Activated gamma-delta T cell treated with anti-CD3 and anti-CD28 coated beads, Interleukin-2, amount 50 U/mL, for 16 hours (primary cell): Measurements from ENCODE around the gene CT47A1.
"Not testable (repeated sequence)": the region's sequence is repeated elsewhere in the genome, so short reads cannot be mapped to it uniquely, and the experiment has no call there.

ENCODE experiments used
- DNase-seq: peaks from one replicate; pipeline ENCODE4 v3.0.0-alpha.2; 2020; ENCODE audit warnings: low read depth

Gene CT47A1

GRCh38 chrX:120985660-120986059 lies at the start of gene CT47A1:
CT47A1 (minus strand) TSS chrX:120985760; CDS start chrX:120985529, 231 bp downstream.
- DNase-seq, result not testable (repeated sequence)

GRCh38 chrX:121032531-121032930 lies 47.0 kb upstream of the CT47A1 start:
- no peak for DNase-seq

DNA sequence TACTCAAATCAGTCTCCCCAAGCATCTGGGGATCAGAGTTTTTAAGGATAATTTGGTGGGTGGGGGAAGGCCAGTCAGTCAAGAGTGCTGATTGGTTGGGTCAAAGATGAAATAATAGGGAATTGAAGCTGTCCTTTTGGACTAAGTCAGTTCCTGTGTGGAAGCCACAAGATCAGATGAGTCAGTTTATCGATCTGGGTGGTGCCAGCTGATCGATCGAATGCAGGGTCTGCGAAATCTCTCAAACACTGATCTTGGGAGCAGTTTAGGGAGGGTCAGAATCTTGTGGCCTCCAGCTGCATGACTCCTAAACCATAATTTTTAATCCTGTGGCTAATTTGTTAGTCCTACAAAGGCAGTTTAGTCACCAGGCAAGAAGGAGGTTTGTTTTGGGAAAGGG lies 44.5 kb upstream of the CT47A1 start:
- DNase-seq, result no peak

- no peak for DNase-seq
These were observed 42.9 kb upstream of the CT47A1 start for GRCh38 chrX:121028419-121028818.

- DNase-seq, result no peak
These were observed 29.3 kb upstream of the CT47A1 start for GRCh38 chrX:121014826-121015225.

DNA sequence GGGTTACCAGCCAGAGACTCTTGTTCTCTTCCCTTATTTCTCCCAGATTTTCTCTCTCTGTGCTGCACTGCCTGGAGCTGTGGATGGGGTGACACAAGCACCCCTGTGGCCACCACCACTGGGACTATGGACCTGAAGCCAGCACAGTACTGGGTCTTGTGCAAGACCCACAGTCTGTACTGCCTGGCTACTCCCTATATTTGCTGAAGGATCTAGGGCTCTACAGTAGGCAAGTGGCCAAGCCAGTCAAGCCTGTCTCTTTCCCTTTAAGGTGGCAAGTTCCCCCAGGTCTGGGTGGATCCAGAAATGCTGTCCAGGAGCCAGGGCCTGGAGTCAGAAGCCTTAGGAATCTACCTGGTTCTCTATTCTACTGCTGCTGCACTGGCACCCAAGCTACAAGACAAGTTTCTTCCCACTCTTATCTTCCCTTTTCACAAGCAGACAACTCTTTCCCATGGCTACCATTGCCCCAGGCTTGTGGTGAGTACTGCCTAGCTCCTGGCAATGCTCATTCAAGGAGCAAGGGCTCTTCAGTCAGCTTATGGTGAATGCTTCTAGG lies 28.4 kb upstream of the CT47A1 start:
- no peak for DNase-seq

DNA sequence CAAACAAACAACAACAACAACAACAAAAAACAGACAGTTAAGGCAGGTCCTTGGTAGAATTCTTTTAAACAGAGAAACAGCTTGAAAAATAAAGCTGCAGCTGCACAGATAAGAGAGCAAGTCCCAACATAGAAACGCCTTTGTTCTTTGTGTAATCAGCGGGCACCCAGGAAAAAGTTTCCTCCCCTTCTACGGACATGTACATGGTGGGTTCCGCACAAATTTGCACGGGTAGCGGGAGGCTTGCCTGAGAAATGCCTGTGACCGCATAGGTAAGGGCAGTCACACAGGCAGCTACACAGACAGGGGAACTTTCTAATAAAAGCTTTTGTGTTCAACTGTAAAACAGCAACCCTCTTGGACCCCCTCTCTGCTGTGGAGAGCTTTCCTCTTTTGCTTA lies 25.7 kb upstream of the CT47A1 start:
- no peak for DNase-seq

- no peak for DNase-seq
These were observed 24.7 kb upstream of the CT47A1 start for GRCh38 chrX:121010218-121010617.

GRCh38 chrX:121009764-121010163 lies 24.2 kb upstream of the CT47A1 start:
- no peak for DNase-seq

- no peak for DNase-seq
These were observed 23.4 kb upstream of the CT47A1 start for GRCh38 chrX:121008920-121009319.

DNA sequence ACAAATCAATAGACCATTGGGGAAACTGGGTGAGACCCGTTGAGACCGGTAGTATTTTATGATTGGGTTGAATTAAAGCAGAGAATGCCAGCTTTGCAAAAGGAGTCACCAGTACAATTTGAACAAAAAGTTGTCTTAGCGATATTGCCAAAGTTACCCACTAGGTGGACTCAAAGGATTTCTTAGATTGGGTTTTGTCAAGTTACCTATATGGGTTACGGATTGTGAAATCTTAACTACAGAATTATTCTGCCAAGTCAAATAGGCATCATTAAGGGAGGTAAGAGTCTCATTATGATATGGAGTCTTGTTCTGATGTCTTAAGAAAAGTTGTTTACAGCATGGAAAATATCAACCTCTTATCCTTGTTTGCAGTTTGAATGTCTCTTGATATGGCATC lies 15.0 kb upstream of the CT47A1 start:
- DNase-seq, result no peak

DNA sequence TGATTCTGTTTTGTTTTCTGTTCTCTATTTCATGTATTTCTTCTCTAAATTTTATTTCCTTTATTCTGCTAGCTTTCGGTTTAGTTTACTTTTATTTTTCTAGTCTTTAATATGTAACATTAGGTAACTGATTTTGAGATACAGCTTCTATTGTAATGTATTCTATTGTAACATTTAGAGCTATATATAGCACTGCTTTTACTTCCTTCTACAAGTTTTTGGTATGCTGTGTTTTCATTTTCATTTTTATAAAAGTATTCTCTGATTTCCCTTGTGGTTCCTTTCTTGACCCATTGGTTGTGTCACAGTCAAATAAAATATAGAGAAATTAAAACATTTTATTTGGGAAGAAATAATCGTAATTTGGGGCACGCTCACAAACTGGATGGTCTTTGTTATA lies 13.9 kb upstream of the CT47A1 start:
- no peak for DNase-seq

GRCh38 chrX:120956500-120956899 lies 29.1 kb downstream of the CT47A1 start, which contains the start of gene CT47A7:
CT47A7 (minus strand) TSS chrX:120956600; CDS start chrX:120956345, 255 bp downstream.
- DNase-seq, result not testable (repeated sequence)
